ENCODE results near the gene ATP11C. TPM values are rescaled to one million over a fixed set of nuclear protein-coding genes. Genes with fewer than 3 reads are reported as not detected.
"Not testable (repeated sequence)": the region's sequence is repeated elsewhere in the genome, so short reads cannot be mapped to it uniquely, and the experiment has no call there.

Gene ATP11C
- total and polyA plus RNA-seq, 7 donors: 4.2 to 32.0 (median 17.2) TPM

GRCh38 chrX:139929876-139930275 lies 3.0 kb downstream of the ATP11C start:
- intact Hi-C loops (cut with DNase I): loop anchor here (5.0 kb wide), 1 partner anchor 98 kb away; no protein-coding TSS in a partner anchor
- Histone ChIP-seq H3K4me3 (no peak overlapping the region), H3K27me3 (no peaks in the 10 kb centered on the region), H3K27ac (no peak overlapping the region), H3K36me3 (no peaks in the 10 kb centered on the region), H3K4me1 (peaks cover 0 to 22% (median 3%) of the 10 kb centered on the region in 4 donors), H3K9me3 (no peaks in the 10 kb centered on the region)
- 34 to 77% methylated on average over 5 of the region's 5 CpGs for WGBS, 2 donors
- no peak for DNase-seq
- TF ChIP-seq POLR2AphosphoS5 (IDR thresholded peaks at IDR 0.05) (no peak), EP300 (IDR thresholded peaks at IDR 0.05) (no peak), POLR2A (IDR thresholded peaks at IDR 0.05) (no peak), CTCF (IDR thresholded peaks at IDR 0.05) (no peak)

DNA sequence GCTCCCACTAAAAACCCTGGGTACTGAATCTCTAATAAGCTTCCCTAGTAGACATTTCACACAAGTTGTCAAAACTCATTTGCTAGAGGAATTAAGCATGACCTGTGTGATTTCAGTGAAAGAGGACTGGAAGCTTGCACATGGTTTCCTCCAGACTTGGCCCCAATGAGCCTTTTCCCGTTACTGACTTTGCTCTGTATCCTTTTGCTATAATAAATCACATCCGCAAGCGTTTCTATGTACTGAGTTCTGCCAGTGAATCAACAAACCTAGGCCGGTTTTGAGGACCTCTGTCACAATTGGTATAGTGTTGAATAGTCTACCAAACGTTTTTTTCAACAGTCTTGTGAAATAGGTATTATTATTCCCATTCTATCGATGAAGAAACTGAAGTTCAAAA lies 8.2 kb downstream of the ATP11C start:
- Histone ChIP-seq H3K36me3 (no peaks in the 10 kb centered on the region), H3K27me3 (no peaks in the 10 kb centered on the region), H3K27ac (peak overlapping the region in 2 of 4 donors; percentile 7 to 40), H3K9me3 (no peaks in the 10 kb centered on the region), H3K4me1 (peaks cover 0 to 18% (median 0%) of the 10 kb centered on the region in 4 donors), H3K4me3 (no peak overlapping the region)
- no peak for DNase-seq
- intact Hi-C loops (cut with DNase I): no loop called here
- peak in 1 of 4 donors; percentile 24 for TF ChIP-seq POLR2AphosphoS5 (IDR thresholded peaks at IDR 0.05)
- TF ChIP-seq CTCF (IDR thresholded peaks at IDR 0.05): no peak
- WGBS, 2 donors: 53 to 68% methylated on average over 6 of the region's 6 CpGs

DNA sequence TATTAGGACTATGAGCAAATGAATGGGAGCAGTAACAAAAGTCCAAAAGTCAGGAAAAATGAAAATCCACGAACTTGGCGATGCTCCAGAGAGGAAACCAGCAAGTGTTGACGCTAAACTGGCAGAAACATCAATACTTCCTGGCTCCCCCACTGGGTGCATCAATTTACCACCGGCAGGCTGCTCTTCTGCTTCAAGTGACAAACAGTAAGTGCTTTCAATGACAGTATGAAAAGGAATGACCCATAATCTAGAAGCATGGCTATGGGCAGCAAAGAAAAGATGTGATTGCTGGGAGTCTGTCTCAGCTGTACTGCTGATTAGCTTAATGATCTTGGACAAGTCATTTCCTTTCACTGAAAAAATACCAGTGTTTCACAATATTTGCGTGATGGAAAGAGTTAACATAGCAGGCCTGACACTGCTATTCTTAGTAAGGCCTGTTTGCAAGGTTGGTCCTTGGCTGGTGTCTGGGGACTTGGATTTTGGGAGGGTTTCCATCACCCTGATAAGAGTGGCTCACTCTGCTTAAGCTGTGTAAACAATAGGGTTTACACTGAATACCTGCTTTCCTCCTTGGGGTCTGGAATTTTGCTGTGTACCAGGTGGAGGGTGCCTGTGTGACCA lies 8.7 kb downstream of the ATP11C start:
- intact Hi-C loops (cut with DNase I): no loop called here
- no peak for DNase-seq
- no peaks in the 10 kb centered on the region for H3K36me3 ChIP-seq
- TF ChIP-seq POLR2A (IDR thresholded peaks at IDR 0.05) (no peak), POLR2AphosphoS5 (IDR thresholded peaks at IDR 0.05) (no peak), CTCF (IDR thresholded peaks at IDR 0.05) (no peak), EP300 (IDR thresholded peaks at IDR 0.05) (no peak)
- peaks cover 0 to 18% (median 0%) of the 10 kb centered on the region in 4 donors for H3K4me1 ChIP-seq
- no peak overlapping the region for H3K4me3 ChIP-seq
- H3K27me3 ChIP-seq: no peaks in the 10 kb centered on the region
- WGBS, 2 donors: 35 to 49% methylated on average over 5 of the region's 5 CpGs
- H3K9me3 ChIP-seq: no peaks in the 10 kb centered on the region
- H3K27ac ChIP-seq: peak overlapping the region in 2 of 4 donors; percentile 7 to 40

GRCh38 chrX:139921142-139921541 lies 11.7 kb downstream of the ATP11C start:
- peaks cover 0 to 18% (median 0%) of the 10 kb centered on the region in 4 donors for H3K4me1 ChIP-seq
- H3K4me3 ChIP-seq; intact Hi-C loops (cut with DNase I); H3K9me3 ChIP-seq; H3K27me3 ChIP-seq; DNase-seq; H3K36me3 ChIP-seq; H3K27ac ChIP-seq: not testable (repeated sequence)
- WGBS, 2 donors: 91% methylated on average over 6 of the region's 6 CpGs

DNA sequence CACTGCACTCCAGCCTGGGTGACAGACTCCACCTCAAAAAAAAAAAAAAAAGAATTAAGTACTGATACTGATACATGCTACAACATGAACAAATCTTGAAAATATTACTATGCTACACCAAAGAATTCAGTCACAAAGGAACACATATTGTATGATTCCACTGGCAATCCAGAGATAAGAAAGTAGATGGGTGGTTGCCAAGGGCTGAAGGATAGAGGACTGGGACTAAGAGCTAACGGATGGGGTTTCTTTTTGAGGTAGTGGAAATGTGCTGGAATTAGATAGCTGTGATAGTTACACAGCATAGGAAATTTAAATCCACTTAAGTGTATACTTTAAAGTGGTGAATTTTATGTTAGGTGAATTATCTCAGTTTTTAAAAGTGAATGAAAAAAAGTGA lies 12.5 kb downstream of the ATP11C start:
- 81 to 86% methylated on average over 1 of the region's 1 CpG for WGBS, 2 donors
- no peak for DNase-seq
- Histone ChIP-seq H3K4me3 (no peak overlapping the region), H3K27ac (no peak overlapping the region), H3K9me3 (no peaks in the 10 kb centered on the region), H3K36me3 (no peaks in the 10 kb centered on the region), H3K4me1 (peaks cover 0 to 11% (median 0%) of the 10 kb centered on the region in 4 donors), H3K27me3 (no peaks in the 10 kb centered on the region)
- TF ChIP-seq CTCF (IDR thresholded peaks at IDR 0.05): no peak
- no peak for TF ChIP-seq POLR2AphosphoS5 (IDR thresholded peaks at IDR 0.05)
- no peak for TF ChIP-seq EP300 (IDR thresholded peaks at IDR 0.05)
- no peak for TF ChIP-seq POLR2A (IDR thresholded peaks at IDR 0.05)
- intact Hi-C loops (cut with DNase I): no loop called here

Measured in sigmoid colon (tissue), 7 donors.